HG02970 (cell line): ENCODE results near the gene SLC25A24.
"Not testable (repeated sequence)": the region's sequence is repeated elsewhere in the genome, so short reads cannot be mapped to it uniquely, and the experiment has no call there.

Source experiments
- ATAC-seq: cut with Tn5 transposase; IDR thresholded peaks from one replicate; pipeline ENCODE4 v1.9.1; 2021; ENCODE audit warnings: mild to moderate bottlenecking, moderate library complexity, moderate number of reproducible peaks; ENCODE audit not compliant: unreplicated experiment, low FRiP score

Gene SLC25A24

GRCh38 chr1:108199781-108200686, at the start of gene SLC25A24:
Gene SLC25A24, minus strand, starts transcription at chr1:108200343. Its CDS starts 205 bp downstream, at chr1:108200138.
- ATAC-seq: peak; percentile 91

- not testable (repeated sequence) for ATAC-seq
Observed at GRCh38 chr1:108243976-108244375, 43.8 kb upstream of the SLC25A24 start, which contains the start of gene NBPF4. Gene NBPF4, minus strand, starts transcription at chr1:108244076. Its CDS starts 315 bp downstream, at chr1:108243761.

GRCh38 chr1:108239426-108239825, 39.3 kb upstream of the SLC25A24 start:
- ATAC-seq: not testable (repeated sequence)

- ATAC-seq: not testable (repeated sequence)
Observed at GRCh38 chr1:108235308-108235707, 35.2 kb upstream of the SLC25A24 start.

- not testable (repeated sequence) for ATAC-seq
Observed at GRCh38 chr1:108232183-108232582, 32.0 kb upstream of the SLC25A24 start.

- not testable (repeated sequence) for ATAC-seq
Observed at GRCh38 chr1:108229976-108230375, 29.8 kb upstream of the SLC25A24 start.

- not testable (repeated sequence) for ATAC-seq
Observed at GRCh38 chr1:108227772-108228171, 27.6 kb upstream of the SLC25A24 start.

- not testable (repeated sequence) for ATAC-seq
Observed at GRCh38 chr1:108226855-108227254, 26.7 kb upstream of the SLC25A24 start.

GRCh38 chr1:108223226-108223625, 23.1 kb upstream of the SLC25A24 start:
- ATAC-seq: not testable (repeated sequence)

- ATAC-seq: not testable (repeated sequence)
Observed at GRCh38 chr1:108217515-108218174, 17.5 kb upstream of the SLC25A24 start.

- ATAC-seq: not testable (repeated sequence)
Observed at GRCh38 chr1:108217007-108217406, 16.9 kb upstream of the SLC25A24 start.

- not testable (repeated sequence) for ATAC-seq
Observed at GRCh38 chr1:108216028-108216890, 16.1 kb upstream of the SLC25A24 start.

GRCh38 chr1:108214641-108215465, 14.7 kb upstream of the SLC25A24 start:
- ATAC-seq: not testable (repeated sequence)

GRCh38 chr1:108211014-108211413, 10.9 kb upstream of the SLC25A24 start:
- ATAC-seq: no peak

- no peak for ATAC-seq
Observed at GRCh38 chr1:108209456-108210108, 9.4 kb upstream of the SLC25A24 start.

GRCh38 chr1:108208724-108209446, 8.7 kb upstream of the SLC25A24 start:
- no peak for ATAC-seq

GRCh38 chr1:108203582-108203981, 3.4 kb upstream of the SLC25A24 start:
- not testable (repeated sequence) for ATAC-seq

GRCh38 chr1:108201687-108202086, 1.5 kb upstream of the SLC25A24 start:
- no peak for ATAC-seq
